Kidney (tissue), 14 donors: ENCODE data around the gene C12orf50. TPM values are rescaled to one million over a fixed set of nuclear protein-coding genes. Genes with fewer than 3 reads are reported as not detected.
"Not testable (repeated sequence)": the region's sequence is repeated elsewhere in the genome, so short reads cannot be mapped to it uniquely, and the experiment has no call there.

Experiments used
- DNase-seq, 5 donors: peaks; one replicate each; pipeline ENCODE4 v3.0.0-alpha.2; 2013 to 2020
- FAIRE-seq: peaks from 2 replicates; lab custom pipeline; 2012; peaks lifted over from hg19 to GRCh38; lab: Jason Lieb, UNC
- H3K27ac ChIP-seq, 2 donors: one replicate each; pipeline ENCODE4 v1.7.0; 2013; ENCODE audit warnings: low read depth in 2 of 2, low read length in 2 of 2, inconsistent platforms in 1 of 2
- H3K27me3 ChIP-seq: one replicate; pipeline ENCODE4 v1.7.1; 2013; ENCODE audit warnings: low read length, inconsistent platforms; ENCODE audit not compliant: control insufficient read depth, insufficient read depth
- H3K36me3 ChIP-seq, 3 donors: one replicate each; pipeline versions ENCODE4 v1.7.0 to v1.7.1; 2013; ENCODE audit warnings: low read length in 3 of 3, control low read depth in 1 of 3, inconsistent platforms in 1 of 3; ENCODE audit not compliant: insufficient read depth in 3 of 3, control insufficient read depth in 2 of 3
- H3K4me1 ChIP-seq, 3 donors: one replicate each; pipeline versions ENCODE4 v1.7.0 to v1.7.1; 2013; ENCODE audit warnings: low read length in 3 of 3, inconsistent platforms in 1 of 3, low read depth in 1 of 3; ENCODE audit not compliant: control insufficient read depth in 2 of 3, insufficient read depth in 2 of 3
- H3K4me3 ChIP-seq, 3 donors: one replicate each; pipeline versions ENCODE4 v1.7.0 to v1.8.1; 2013; ENCODE audit warnings: low read length in 3 of 3, control low read depth in 1 of 3, inconsistent platforms in 1 of 3
- H3K9ac ChIP-seq, 3 donors: one replicate each; pipeline versions ENCODE4 v1.7.0 to v1.7.1; 2013; ENCODE audit warnings: low read length in 3 of 3, control low read depth in 1 of 3, inconsistent platforms in 1 of 3
- H3K9me3 ChIP-seq, 3 donors: one replicate each; pipeline versions ENCODE4 v1.7.0 to v1.7.1; 2013; ENCODE audit warnings: low read length in 3 of 3, control low read depth in 1 of 3, inconsistent platforms in 1 of 3; ENCODE audit not compliant: control insufficient read depth in 2 of 3, insufficient read depth in 1 of 3
- intact Hi-C: fragments of 100-400 bp; cut with DNase I; formaldehyde crosslinking; loops from one replicate; pipeline ENCODE4 v1.11.1; 2022
- polyA plus RNA-seq: library from polyadenylated mRNA; stranded (reverse); fragments of 350-450 nt; fragmentation: Illumina TruSeq; extraction: RNeasy Lipid Tissue Mini Kit (QIAGEN cat#74804); gene quantifications from one replicate; pipeline ENCODE4 v1.2.3, GENCODE V29; 2014; ENCODE audit warnings: low read depth, low replicate concordance; ENCODE audit not compliant: insufficient read depth
- total RNA-seq: library from RNA; stranded (reverse); fragmentation: NEBNext Ultra II Directional; extraction: Animal tissue kit (Norgen Biotek cat#: 25700); gene quantifications from one replicate; pipeline ENCODE4 v1.2.1, GENCODE V29; 2021
- TF ChIP-seq, protein P1 (sequence below): IDR thresholded peaks from 3 replicates; pipeline ENCODE4 v1.5.1; 2012; ENCODE audit warnings: mild to moderate bottlenecking, moderate library complexity, borderline replicate concordance; ENCODE audit not compliant: insufficient read depth; ENCODE audit errors: extremely low read depth
- donor health status: control.
- donor health status: control.
- donor health status: control.
- donor health status: control.
- donor health status: control.
- donor health status: DM: yes; HTN: yes; CAD: no.
- donor health status: Normal renal cell carcinoma (clear cell type).

The C12orf50 gene
- total and polyA plus RNA-seq, 2 donors from 2014 or later, result 0.13 TPM; not detected in 1

GRCh38 chr12:87967871-87968270 is 61.3 kb downstream of the C12orf50 start:
- H3K9me3 ChIP-seq, result no peaks in the 10 kb centered on the region
- H3K27ac ChIP-seq, result no peak overlapping the region
- H3K36me3 ChIP-seq, result no peaks in the 10 kb centered on the region
- no peak overlapping the region for H3K9ac ChIP-seq
- no peak for FAIRE-seq
- H3K4me3 ChIP-seq, result no peak overlapping the region
- no peaks in the 10 kb centered on the region for H3K27me3 ChIP-seq
- intact Hi-C loops, result no loop called here
- no peaks in the 10 kb centered on the region for H3K4me1 ChIP-seq
- TF ChIP-seq, protein P1, sequence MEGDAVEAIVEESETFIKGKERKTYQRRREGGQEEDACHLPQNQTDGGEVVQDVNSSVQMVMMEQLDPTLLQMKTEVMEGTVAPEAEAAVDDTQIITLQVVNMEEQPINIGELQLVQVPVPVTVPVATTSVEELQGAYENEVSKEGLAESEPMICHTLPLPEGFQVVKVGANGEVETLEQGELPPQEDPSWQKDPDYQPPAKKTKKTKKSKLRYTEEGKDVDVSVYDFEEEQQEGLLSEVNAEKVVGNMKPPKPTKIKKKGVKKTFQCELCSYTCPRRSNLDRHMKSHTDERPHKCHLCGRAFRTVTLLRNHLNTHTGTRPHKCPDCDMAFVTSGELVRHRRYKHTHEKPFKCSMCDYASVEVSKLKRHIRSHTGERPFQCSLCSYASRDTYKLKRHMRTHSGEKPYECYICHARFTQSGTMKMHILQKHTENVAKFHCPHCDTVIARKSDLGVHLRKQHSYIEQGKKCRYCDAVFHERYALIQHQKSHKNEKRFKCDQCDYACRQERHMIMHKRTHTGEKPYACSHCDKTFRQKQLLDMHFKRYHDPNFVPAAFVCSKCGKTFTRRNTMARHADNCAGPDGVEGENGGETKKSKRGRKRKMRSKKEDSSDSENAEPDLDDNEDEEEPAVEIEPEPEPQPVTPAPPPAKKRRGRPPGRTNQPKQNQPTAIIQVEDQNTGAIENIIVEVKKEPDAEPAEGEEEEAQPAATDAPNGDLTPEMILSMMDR, result no peak
- peak in 2 of 5 donors; percentile 6 to 10 for DNase-seq

DNA sequence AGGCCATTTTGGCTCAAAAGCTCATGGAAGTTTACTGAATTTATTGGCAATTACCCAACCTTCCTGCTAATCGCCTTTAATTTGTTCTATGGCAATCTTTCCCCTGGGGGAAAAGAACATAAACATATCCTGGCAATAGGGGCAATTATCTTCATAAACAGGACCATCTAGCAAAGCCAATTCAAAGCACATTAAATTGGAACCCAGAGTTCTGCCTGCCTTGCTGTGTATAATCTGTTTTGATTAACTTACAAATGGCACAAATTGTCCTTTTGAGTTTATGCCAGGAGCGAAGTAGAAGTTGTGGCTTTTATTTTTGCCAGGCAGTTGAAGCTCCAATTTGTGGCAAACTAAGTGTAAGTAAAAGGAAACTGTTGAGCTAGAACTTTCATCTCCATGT is 68.6 kb downstream of the C12orf50 start:
- FAIRE-seq, result no peak
- no peak overlapping the region for H3K9ac ChIP-seq
- H3K27me3 ChIP-seq, result no peaks in the 10 kb centered on the region

DNA sequence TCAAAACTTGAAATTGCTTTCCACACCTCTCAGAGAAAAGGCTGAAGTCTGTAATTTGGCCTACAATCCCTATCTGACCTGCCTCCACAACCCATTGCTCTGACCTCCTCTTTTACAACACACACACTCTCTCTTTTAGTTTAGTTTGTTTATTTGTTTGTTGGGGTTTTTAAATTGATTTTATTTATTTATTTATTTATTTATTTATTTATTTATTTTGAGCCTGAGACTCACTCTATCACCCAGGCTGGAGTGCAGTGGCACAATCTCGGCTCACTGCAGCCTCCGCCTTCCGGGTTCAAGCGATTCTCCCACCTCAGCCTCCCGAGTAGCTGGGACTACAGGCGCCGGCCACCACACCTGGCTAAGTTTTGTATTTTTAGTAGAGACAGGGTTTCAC is 75.2 kb downstream of the C12orf50 start:
- H3K9ac ChIP-seq, DNase-seq, H3K9me3 ChIP-seq, intact Hi-C loops, FAIRE-seq, H3K4me3 ChIP-seq, H3K36me3 ChIP-seq, H3K27me3 ChIP-seq, H3K27ac ChIP-seq, H3K4me1 ChIP-seq: not testable (repeated sequence)

More for the DNA sequence above, 68.6 kb downstream of the C12orf50 start:
- Histone ChIP-seq H3K4me1 (no peaks in the 10 kb centered on the region), H3K4me3 (no peak overlapping the region), H3K9me3 (no peaks in the 10 kb centered on the region), H3K36me3 (no peaks in the 10 kb centered on the region), H3K27ac (no peak overlapping the region)
- TF ChIP-seq, protein P1, result no peak
- intact Hi-C loops, result no loop called here
- no peak for DNase-seq

DNA sequence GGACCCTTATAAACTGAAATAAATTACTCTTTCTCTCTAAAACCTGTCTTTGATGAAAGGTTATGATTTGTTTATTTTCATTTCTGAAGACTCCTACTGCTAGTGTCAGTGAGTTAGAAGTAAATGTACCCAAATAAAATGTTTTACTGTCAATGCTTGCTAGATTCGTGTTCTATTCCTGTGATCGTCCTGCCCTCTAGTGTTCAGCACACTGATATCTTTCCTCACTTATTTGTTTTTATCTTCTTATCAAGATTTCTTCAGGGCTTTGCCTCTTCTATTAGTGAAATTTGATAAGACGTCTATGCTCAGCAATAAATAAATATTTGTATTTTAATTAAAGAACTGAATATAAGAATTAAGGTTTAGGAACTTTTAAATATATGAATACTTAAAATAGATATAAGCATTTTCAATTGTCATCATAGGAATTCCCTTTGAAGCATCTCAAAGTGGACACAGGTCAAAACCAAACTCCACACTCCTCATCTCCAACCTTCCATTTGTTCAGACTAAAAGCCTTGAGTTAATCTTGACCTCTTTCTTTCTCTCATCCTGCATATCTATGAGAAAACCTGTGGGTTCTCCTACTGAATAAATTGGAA is 75.8 kb downstream of the C12orf50 start:
- Histone ChIP-seq H3K4me3 (no peak overlapping the region), H3K9ac (no peak overlapping the region), H3K4me1 (no peaks in the 10 kb centered on the region), H3K27ac (no peak overlapping the region), H3K9me3 (no peaks in the 10 kb centered on the region), H3K36me3 (no peaks in the 10 kb centered on the region), H3K27me3 (no peaks in the 10 kb centered on the region)
- intact Hi-C loops, result no loop called here
- DNase-seq, result peak in 3 of 5 donors; percentile 26 to 76 (median 67)
- TF ChIP-seq, protein P1, result peak; percentile 21
- peak; percentile 57 for FAIRE-seq
